Omental fat pad (tissue), 4 donors: Measurements from ENCODE around the gene KRTAP21-1. TPM values are rescaled to one million over a fixed set of nuclear protein-coding genes. Genes with fewer than 3 reads are reported as not detected.

Experiments used
- ATAC-seq: fragments of 150-250 bp; one replicate; pipeline ENCODE4 v1.9.1; 2016; ENCODE audit warnings: mild to moderate bottlenecking, moderate library complexity; ENCODE audit not compliant: low FRiP score
- DNase-seq: peaks from one replicate; pipeline ENCODE4 v3.0.0-alpha.2; 2019; ENCODE audit warnings: low spot score
- small RNA-seq: library from RNA; depleted of rRNA; stranded (forward); fragments of <200 nt; gene quantifications from one replicate; pipeline ENCODE3, GENCODE V24; 2016
- total RNA-seq, 4 donors: library from RNA; depleted of rRNA; stranded (reverse); fragments of >200 nt; gene quantifications; one replicate each; pipeline ENCODE4 v1.1.0, GENCODE V29; 2016
- TF ChIP-seq, protein P1 (sequence below), 3 donors: fragments of 450-650 bp; IDR thresholded peaks; one replicate each; pipeline ENCODE4 v1.5.1; 2016 to 2017; ENCODE audit warnings: antibody characterized with exemption in 3 of 3, mild to moderate bottlenecking in 3 of 3, moderate library complexity in 2 of 3

KRTAP21-1 gene
- total RNA-seq, 4 donors from 2014 or later, result not detected

DNA sequence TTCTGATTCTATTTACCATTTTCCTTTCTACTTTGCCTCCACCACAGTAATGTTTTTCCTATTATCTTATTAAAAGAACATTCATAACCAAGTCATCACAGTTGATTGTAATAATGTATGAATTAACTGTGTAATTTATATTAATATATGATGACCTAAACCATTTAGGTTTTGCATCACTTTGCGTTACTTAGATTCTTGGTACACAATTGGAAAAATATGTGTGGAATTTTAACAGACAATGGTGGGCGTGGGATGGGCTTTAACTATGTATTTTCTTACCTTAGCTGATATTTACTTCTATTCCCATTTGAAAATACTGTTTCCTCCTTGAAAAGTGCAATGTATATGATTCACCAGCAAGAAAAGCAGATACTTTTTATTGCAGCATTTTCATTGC, 40.3 kb downstream of the KRTAP21-1 start:
- TF ChIP-seq, protein P1, sequence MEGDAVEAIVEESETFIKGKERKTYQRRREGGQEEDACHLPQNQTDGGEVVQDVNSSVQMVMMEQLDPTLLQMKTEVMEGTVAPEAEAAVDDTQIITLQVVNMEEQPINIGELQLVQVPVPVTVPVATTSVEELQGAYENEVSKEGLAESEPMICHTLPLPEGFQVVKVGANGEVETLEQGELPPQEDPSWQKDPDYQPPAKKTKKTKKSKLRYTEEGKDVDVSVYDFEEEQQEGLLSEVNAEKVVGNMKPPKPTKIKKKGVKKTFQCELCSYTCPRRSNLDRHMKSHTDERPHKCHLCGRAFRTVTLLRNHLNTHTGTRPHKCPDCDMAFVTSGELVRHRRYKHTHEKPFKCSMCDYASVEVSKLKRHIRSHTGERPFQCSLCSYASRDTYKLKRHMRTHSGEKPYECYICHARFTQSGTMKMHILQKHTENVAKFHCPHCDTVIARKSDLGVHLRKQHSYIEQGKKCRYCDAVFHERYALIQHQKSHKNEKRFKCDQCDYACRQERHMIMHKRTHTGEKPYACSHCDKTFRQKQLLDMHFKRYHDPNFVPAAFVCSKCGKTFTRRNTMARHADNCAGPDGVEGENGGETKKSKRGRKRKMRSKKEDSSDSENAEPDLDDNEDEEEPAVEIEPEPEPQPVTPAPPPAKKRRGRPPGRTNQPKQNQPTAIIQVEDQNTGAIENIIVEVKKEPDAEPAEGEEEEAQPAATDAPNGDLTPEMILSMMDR (IDR thresholded peaks at IDR 0.05), result no peak
- ATAC-seq (no peak), DNase-seq (no peak)

DNA sequence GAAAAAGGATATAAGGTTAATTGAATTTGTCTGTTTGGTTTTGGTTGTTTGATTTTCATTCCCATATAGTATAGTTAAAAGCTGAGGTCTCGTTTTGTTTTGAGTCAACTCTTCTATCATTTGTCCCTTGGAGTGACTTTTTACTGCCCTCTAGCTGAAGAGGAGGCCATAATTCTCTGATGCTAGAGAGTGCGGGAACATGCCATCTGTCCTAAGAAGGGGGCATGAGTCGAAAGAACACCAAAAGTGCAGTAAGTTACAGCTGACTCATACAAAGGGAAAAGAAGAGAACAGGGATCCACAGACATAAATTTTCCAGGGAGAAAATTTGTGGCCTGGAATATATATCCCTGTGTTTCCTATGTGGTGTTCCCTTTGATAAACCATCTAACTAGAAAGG, 40.8 kb downstream of the KRTAP21-1 start:
- no peak for ATAC-seq

DNA sequence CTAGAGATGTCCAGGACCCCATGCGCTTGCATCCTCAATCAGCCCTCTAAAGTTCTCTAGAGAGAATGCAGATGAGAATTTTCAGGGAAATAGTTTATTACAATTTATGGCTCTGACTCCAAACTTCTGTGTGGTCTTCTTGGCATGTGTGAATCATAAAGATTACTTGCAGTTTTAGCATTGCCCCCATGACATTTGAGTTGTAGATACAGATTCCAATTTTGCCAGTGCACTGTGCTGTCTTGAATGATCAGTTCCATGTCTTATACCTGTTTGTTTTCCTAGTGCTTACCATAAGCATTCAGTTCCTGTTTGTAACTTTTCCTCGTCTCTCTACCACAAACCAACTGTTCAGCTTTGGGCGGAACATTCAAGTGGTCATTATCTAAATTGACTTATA, 41.5 kb downstream of the KRTAP21-1 start:
- TF ChIP-seq, protein P1 (IDR thresholded peaks at IDR 0.05), result no peak
- ATAC-seq, result no peak
- DNase-seq, result no peak

More for the DNA sequence above, 40.8 kb downstream of the KRTAP21-1 start:
- TF ChIP-seq, protein P1 (IDR thresholded peaks at IDR 0.05), result no peak
- no peak for DNase-seq

DNA sequence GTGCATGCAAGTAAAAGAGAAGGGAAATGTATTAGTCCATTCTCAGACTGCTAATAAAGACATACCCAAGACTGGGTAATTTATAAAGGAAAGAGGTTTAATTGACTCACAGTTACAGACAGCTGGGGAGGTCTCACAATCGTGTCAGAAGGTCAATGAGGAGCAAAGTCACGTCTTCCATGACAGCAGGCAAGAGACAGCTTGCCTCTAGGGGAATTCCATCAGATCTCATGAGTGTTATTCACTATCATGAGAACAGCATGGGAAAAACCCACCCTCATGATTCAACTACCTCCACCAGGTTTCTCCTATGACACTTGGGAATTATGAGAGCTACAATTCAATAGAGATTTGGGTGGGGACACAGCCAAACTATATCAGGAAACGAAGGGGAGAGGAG, 44.7 kb downstream of the KRTAP21-1 start:
- TF ChIP-seq, protein P1 (IDR thresholded peaks at IDR 0.05), result no peak
- ATAC-seq (no peak), DNase-seq (no peak)

DNA sequence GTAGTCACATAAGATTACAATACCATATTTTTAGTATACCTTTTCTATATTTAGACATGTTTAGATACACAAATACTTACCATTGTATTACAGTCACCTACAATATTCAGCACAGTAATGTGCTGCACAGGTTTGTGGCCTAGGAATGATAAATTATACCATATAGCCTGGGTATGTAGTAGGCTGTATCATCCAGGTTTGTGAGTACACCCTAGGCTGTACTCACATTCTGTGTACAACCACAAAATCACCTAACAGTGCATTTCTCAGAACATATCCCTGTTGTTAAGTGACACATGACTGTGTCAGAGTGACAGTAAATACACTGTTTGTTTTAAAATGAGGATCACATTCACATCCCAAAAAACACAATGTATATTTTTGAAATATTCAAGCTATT, 47.8 kb downstream of the KRTAP21-1 start:
- no peak for ATAC-seq
- no peak for DNase-seq
- TF ChIP-seq, protein P1 (IDR thresholded peaks at IDR 0.05), result no peak

Small RNA genes lying within 50 kb of the gene (small RNA-seq; reads per million reads assigned to genes)
- gene AP000244.1, result not detected
- gene KRTAP21-3, result not detected
- not detected for gene KRTAP8-2P

Other genes with a start within 250 kb of the KRTAP21-1 start
- not detected for gene KRTAP19-6, start 213.6 kb downstream of the KRTAP21-1 start, total RNA-seq
- gene KRTAP19-7, start 194.1 kb downstream of the KRTAP21-1 start, total RNA-seq, result not detected
- gene KRTAP22-2, start 165.0 kb downstream of the KRTAP21-1 start, total RNA-seq, result not detected
- not detected for gene KRTAP6-3, start 163.0 kb downstream of the KRTAP21-1 start, total RNA-seq
- not detected for gene KRTAP6-2, start 156.5 kb downstream of the KRTAP21-1 start, total RNA-seq
- not detected for gene KRTAP22-1, start 154.3 kb downstream of the KRTAP21-1 start, total RNA-seq
- gene KRTAP6-1, start 141.5 kb downstream of the KRTAP21-1 start, total RNA-seq, result not detected
- gene KRTAP20-1, start 139.0 kb downstream of the KRTAP21-1 start, total RNA-seq, result not detected
- gene KRTAP20-4, start 134.8 kb downstream of the KRTAP21-1 start, total RNA-seq, result not detected
- gene KRTAP20-2, start 120.2 kb downstream of the KRTAP21-1 start, total RNA-seq, result not detected
- gene KRTAP20-3, start 112.6 kb downstream of the KRTAP21-1 start, total RNA-seq, result not detected
- not detected for gene KRTAP21-3, start 36.7 kb downstream of the KRTAP21-1 start, total RNA-seq
- gene KRTAP21-2, start 8.2 kb downstream of the KRTAP21-1 start, total RNA-seq, result not detected
- gene KRTAP8-1, start 57.8 kb upstream of the KRTAP21-1 start, total RNA-seq, result not detected
- gene KRTAP7-1, start 74.3 kb upstream of the KRTAP21-1 start, total RNA-seq, result not detected
- gene KRTAP11-1, start 126.2 kb upstream of the KRTAP21-1 start, total RNA-seq, result not detected